Cerebellar nuclear complex (tissue), 1 donor: Measurements from ENCODE around the gene TENM3.

Experiments
- DNase-seq, 2 experiments: peaks; one replicate each; lab custom pipeline; 2025; lab: John Stamatoyannopoulos, UW

Gene TENM3

GRCh38 chr4:182624281-182624680 lies 381.1 kb downstream of the TENM3 start:
- DNase-seq = no peak

GRCh38 chr4:182625193-182625592 lies 382.0 kb downstream of the TENM3 start:
- DNase-seq = no peak

GRCh38 chr4:182627996-182628395 lies 384.8 kb downstream of the TENM3 start:
- no peak for DNase-seq

- no peak for DNase-seq
Observed at GRCh38 chr4:182628544-182628943, 385.3 kb downstream of the TENM3 start.

- DNase-seq = no peak
Observed at GRCh38 chr4:182629096-182629495, 385.9 kb downstream of the TENM3 start.

GRCh38 chr4:182640491-182640890 lies 397.3 kb downstream of the TENM3 start:
- DNase-seq = no peak

- DNase-seq = no peak
Observed at GRCh38 chr4:182640932-182641331, 397.7 kb downstream of the TENM3 start.

- DNase-seq = no peak
Observed at GRCh38 chr4:182642831-182643230, 399.6 kb downstream of the TENM3 start.

GRCh38 chr4:182643801-182644682 lies 400.8 kb downstream of the TENM3 start:
- no peak for DNase-seq

GRCh38 chr4:182644683-182645050 lies 401.5 kb downstream of the TENM3 start:
- no peak for DNase-seq

- no peak for DNase-seq
Observed at GRCh38 chr4:182645511-182645910, 402.3 kb downstream of the TENM3 start.

- DNase-seq = no peak
Observed at GRCh38 chr4:182647646-182648300, 404.6 kb downstream of the TENM3 start.

GRCh38 chr4:182648766-182649165 lies 405.6 kb downstream of the TENM3 start:
- no peak for DNase-seq

GRCh38 chr4:182649698-182650477 lies 406.7 kb downstream of the TENM3 start:
- DNase-seq = no peak

GRCh38 chr4:182653596-182653995 lies 410.4 kb downstream of the TENM3 start:
- no peak for DNase-seq

- DNase-seq = no peak
Observed at GRCh38 chr4:182655340-182655739, 412.1 kb downstream of the TENM3 start.

- DNase-seq = no peak
Observed at GRCh38 chr4:182662551-182662950, 419.3 kb downstream of the TENM3 start.

- DNase-seq = no peak
Observed at GRCh38 chr4:182671231-182671630, 428.0 kb downstream of the TENM3 start.

GRCh38 chr4:182671749-182672148 lies 428.5 kb downstream of the TENM3 start:
- no peak for DNase-seq

- no peak for DNase-seq
Observed at GRCh38 chr4:182678590-182678989, 435.4 kb downstream of the TENM3 start.

- DNase-seq = no peak
Observed at GRCh38 chr4:182679533-182679932, 436.3 kb downstream of the TENM3 start.

- no peak for DNase-seq
Observed at GRCh38 chr4:182680234-182680653, 437.0 kb downstream of the TENM3 start.

GRCh38 chr4:182683661-182684060 lies 440.5 kb downstream of the TENM3 start:
- DNase-seq = no peak
